ENCODE results near the gene CAPZB.

The CAPZB gene

GRCh38 chr1:19426294-19427086 is 58.8 kb downstream of the CAPZB start:
- DNase-seq: no peak

- no peak for DNase-seq
Measured at GRCh38 chr1:19425646-19426239, 59.6 kb downstream of the CAPZB start.

DNA sequence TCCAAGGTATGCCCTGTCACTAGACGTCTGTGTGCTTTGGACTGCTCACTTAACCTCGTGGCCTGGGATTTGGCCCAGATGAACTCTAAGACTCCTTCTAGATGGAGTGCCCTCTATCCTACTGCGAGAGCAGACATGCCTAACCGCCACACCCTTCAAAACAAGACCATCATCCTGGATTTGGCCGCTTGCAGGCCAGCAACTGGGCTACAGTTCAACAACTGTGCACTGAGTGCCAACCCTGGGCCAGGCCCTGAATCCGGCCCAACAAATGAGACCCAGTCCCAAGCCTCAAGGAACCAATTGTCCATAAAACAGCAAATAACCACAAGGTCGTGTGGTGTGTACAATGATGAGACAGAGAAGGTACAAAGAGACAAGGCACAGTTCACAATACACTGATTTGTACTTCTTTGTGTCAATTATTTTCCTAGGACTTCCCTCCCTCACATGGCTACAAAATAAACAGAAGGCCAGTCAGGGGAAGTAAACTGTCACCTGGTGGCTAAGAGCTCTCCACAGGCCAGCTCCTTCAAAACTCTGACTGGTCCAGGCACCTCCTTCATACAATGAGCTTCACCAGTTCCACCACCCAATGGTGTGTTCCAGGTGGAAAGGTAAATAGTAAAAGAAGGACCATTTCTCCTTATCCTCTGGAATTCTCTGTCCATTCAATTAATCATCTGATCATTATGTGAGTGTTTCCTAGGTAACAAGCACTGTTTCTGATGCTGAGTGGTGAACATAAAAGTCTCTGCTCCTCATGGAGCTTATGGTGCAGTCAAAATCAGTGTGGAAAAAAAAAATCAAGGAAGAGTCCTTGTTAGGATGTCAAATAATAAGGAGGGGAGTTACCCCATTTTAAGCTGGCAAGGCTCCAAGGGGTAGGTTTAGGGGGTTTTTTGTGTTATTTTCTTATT is 60.4 kb downstream of the CAPZB start:
- DNase-seq: no peak

- no peak for DNase-seq
Measured at GRCh38 chr1:19423130-19423529, 62.2 kb downstream of the CAPZB start.

DNA sequence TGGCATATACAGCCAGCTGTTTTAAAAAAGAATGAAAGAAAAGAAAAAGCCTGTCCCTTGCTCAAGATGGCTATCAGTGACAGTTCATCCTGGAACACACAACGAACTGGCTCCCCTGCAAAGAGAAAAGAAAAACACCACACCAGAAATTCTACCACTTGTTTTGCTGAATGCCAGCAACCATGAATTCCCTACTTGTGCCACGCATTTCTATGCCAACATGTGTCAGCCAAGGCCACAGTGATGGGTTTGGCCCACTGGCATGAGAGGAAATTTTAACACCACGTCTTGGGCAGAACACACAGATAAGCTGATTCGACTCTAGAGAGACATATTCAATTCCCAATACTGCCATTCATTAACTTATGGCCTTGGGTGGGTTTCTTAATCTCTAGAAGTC is 64.0 kb downstream of the CAPZB start:
- DNase-seq: no peak

GRCh38 chr1:19420606-19421005 is 64.7 kb downstream of the CAPZB start:
- DNase-seq: no peak

- no peak for DNase-seq
Measured at GRCh38 chr1:19419691-19420090, 65.6 kb downstream of the CAPZB start.

- no peak for DNase-seq
Measured at GRCh38 chr1:19418503-19418971, 66.8 kb downstream of the CAPZB start.

DNA sequence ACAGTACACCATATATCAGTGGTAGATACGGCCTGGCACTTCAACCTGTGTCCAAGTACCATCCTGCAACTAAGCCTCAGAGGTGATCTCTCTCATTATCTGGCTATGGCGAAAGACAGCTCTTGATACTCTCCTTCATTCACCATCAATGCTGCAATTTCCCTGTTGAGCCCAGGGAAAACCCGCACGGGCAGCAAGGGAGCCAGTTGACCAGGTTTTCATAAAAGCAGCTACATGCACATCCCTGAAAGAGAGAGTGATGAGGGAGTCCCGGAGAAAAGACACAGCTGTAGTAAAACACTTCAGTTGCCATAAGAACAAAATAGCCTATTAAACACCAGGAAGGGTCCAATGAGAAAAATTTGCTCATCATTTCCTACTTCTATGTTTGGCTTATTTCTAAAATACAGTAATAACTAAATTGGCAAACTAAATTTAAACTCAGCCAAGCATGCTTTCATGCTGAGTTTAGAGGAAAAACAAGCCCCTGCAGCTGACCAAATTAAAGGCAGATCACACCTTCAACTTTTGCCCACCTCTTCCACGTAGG is 68.3 kb downstream of the CAPZB start:
- DNase-seq: no peak

GRCh38 chr1:19416145-19416544 is 69.2 kb downstream of the CAPZB start:
- DNase-seq: no peak

DNA sequence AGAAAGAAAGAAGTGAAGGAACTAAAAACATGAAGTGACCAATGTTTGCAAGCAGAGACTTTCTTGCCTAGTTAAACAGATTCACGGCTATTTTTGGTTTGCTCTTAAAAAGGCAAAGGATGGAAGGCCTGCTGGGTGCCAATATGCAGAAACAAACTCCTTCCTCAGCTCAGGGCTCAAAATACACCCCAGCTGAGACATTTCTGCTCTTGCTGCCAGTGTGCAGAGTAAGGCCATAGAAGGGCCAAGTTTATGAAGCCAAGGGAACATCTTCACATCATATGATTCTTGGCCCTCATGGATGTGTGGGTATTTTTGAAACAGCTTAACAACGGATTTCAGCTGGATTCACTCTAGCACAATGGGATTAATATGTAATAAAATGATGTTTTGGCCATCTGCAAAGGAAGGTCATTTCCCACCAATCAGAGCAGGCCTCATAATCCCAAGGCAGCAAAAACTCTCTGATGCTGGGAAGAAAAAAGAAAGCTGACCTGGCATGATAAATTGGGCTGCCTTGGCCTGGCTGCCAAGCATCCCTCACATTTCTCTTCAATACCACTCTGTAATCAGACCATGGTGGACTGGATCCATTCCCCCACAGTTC is 70.7 kb downstream of the CAPZB start:
- no peak for DNase-seq

DNA sequence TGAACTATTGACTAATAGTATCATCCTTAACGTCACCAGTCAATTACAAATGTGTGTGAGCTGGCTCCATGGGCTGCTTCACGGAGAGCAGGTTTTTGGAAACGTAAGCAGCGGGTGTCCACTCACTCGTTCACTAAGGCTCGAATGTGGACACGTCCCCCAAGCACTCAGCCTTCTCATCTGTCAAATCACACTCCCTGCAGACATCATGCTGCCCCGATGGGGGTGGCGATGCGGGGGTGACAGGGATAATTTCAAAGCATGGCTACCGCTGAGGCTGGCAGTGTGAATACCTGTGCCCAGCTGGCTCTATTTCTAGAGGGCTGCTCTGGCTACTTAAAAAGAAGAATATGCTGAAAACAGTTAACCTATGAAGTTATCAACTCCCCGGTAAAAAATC is 71.3 kb downstream of the CAPZB start:
- no peak for DNase-seq

DNA sequence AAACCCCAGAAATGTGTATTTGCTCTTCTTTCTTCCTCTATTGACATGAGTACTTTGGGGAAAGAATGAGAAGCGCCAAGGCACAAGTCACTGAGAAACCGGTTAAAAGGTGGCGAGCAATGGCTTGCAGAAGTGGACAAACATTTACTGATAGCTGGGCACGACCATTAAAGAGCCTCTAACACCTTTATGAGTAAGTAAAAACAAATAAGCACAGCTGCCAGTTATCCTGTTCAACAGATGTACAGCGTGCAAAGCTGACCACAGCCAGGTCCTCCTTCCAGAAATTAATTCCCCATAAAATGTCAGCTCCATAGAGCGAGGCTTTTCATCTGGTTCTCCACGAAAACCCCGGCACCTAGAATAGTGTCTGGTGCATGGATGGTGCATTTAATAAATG is 72.7 kb downstream of the CAPZB start:
- no peak for DNase-seq

GRCh38 chr1:19411612-19412011 is 73.7 kb downstream of the CAPZB start:
- DNase-seq: no peak

GRCh38 chr1:19410393-19410792 is 74.9 kb downstream of the CAPZB start:
- DNase-seq: no peak

DNA sequence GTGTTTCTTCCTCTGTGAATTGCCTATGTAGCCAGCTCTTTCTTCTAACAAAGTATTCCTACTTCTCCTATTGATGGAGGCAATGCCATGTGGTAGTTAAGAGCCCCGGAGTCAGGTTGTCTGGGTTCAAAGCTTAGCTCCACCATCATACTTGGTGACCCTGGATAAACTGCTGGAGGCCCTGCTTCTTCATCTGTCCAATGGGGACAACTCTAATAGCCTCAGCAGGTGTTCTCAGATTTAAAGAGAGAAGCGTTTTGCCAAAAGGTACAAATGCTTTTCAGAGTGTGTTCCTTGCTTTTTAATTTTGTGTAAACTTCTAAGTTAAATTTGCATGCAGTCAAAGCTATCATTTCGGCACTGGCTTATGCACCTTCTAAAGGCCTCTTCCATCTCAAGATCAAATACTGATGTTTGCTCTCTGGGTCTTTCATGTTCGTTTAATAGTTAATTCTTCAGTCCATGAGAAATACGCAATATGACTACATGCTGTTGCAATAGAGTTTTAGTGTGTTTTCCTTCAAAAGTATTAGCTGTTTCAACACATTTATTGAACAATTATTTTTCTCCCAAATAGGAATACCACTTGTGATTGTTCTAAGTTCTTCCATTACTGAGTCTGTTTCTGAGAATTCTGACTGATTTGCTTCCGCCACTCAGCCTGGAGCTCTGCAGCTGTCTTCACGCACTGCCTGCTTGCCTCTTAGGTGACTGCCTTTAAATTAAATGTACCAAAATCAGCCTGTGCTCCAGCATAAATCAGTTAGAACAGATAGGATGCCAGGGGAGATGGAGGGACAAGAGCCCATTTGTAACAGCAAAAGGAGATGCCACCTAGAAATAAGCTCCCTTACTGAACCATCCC is 75.6 kb downstream of the CAPZB start:
- no peak for DNase-seq

DNA sequence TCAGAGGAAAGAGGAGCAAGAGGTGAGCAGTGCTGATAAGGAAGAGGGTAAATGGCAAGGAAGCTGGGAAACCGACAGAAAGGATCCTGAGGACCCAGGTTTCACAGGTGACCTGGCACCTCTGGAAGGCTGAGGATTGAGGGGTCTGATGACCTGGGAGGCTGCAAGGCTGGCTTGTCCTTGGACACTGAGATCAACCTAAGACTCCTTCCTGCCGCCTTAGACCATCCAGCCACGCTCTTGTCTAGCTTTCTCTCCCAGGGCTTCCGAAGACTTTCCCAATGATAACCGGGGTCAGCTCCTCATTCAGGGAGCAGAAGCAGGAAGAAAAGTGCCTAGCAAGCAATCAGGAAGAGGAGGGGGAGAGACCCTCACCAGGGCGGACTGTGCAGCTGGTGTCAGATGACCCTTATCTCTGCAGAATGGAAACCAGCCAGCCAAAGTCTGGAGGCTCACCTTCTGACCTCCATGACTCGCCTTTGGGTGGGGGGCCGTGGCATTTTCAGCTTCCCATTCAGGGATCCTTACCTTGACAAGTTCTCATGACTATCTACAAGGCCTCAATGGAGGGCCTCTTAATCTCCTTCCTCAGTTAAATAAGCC is 77.7 kb downstream of the CAPZB start:
- DNase-seq: no peak

DNA sequence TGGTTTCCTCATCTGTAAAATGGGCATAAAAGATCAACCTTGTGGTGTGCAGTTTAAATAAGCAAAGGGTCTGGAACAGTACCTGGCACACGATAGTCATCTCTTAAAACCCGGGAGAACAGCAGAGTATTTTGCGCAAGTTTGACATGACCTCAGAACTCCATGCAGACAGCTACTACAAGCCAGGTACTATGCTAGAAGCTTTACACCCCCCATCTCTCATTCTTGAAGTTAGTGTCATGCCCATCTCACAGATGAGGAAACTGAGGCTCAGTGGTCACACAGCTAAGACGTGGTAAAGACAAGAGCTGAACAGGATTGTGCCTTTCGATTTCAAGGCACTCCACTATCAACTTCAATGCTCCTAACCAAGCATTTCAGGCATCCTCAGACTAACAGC is 78.7 kb downstream of the CAPZB start:
- DNase-seq: no peak

DNA sequence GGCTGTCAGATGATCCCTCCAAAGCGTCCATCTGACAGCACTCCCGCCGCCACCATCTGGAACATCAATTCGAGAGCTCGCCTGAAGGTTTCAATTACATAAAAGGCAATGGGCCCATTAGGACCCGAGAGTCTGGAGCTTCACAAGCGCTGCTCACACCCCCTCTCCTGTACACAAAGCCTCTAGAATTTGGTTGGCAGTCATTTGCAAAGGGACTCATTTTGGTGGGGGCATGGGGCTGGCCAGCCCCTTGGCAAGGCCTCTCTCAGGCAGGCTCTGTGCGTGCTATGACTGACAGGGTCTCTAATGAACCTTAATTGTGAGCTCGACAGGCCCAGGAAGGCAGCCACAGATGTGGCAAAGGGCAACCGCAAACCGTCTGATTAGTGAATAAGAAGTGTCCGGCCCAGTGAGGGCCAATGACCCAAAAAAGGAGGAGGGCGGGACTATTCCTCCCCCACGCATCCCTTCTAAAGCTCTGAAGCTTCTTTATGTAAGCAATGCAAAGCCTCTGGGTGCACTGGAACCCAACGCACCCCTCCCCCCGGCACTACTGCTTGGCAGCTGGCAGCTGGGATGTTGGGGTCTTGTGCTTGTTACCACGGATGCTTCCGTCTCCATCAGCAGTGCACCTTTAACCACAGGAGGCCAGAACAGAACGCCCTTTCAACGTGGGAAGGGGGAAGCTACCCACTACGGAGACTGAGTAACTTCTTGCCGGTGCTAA is 79.4 kb downstream of the CAPZB start:
- no peak for DNase-seq

- DNase-seq: no peak
Measured at GRCh38 chr1:19405195-19405760, 80.1 kb downstream of the CAPZB start.

Measured in T-helper 9 cell (primary cell).